HEK293 (cell line): Measurements from ENCODE around the gene ABHD8.

Source experiments
- CTCF ChIA-PET: fragments of 350-600 bp; formaldehyde crosslinking; extraction: SDS; loops from one replicate; lab custom pipeline; 2021; ENCODE audit warnings: antibody characterized with exemption; lab: Yijun Ruan, JAX
- POLR2A ChIA-PET: fragments of 300-600 bp; formaldehyde crosslinking; extraction: SDS; loops from one replicate; lab custom pipeline; 2020; ENCODE audit warnings: antibody characterized with exemption, inconsistent platforms; lab: Yijun Ruan, JAX
- H3K27ac ChIP-seq: fragments of 200-500 bp; sonication (Bioruptor generic); 2 replicates; pipeline ENCODE4 v1.5.1; 2014; ENCODE audit warnings: low read depth, low read length, control low read depth, inconsistent platforms; ENCODE audit errors: extremely low read depth
- H3K36me3 ChIP-seq, 2 experiments: fragments of 200-500 bp in 1 of 2; sonication (Bioruptor generic) in 1 of 2; 1 replicate in 1 of 2; 2 replicates in 1 of 2; pipeline ENCODE4 v1.5.1; 2014 to 2017; ENCODE audit warnings: inconsistent platforms in 2 of 2, low read length in 2 of 2; ENCODE audit not compliant: control insufficient read depth in 2 of 2, insufficient read depth in 1 of 2
- H3K4me1 ChIP-seq: fragments of 200-500 bp; sonication (Bioruptor generic); 2 replicates; pipeline ENCODE4 v1.5.1; 2014; ENCODE audit warnings: mild to moderate bottlenecking, low read length, inconsistent platforms; ENCODE audit not compliant: control insufficient read depth, insufficient read depth
- H3K4me3 ChIP-seq: 2 replicates; pipeline ENCODE4 v1.5.1; 2011; ENCODE audit warnings: low read depth, mild to moderate bottlenecking, control low read depth, low read length, moderate library complexity
- H3K9me3 ChIP-seq: fragments of 200-500 bp; sonication (Bioruptor generic); 2 replicates; pipeline ENCODE4 v1.5.1; 2014; ENCODE audit warnings: low read depth, low read length, inconsistent platforms; ENCODE audit not compliant: control insufficient read depth, insufficient read depth
- GLIS2 ChIP-seq: fragments of 450-650 bp; formaldehyde crosslinking; IDR thresholded peaks from 2 replicates; pipeline ENCODE4 v1.5.1; 2016; ENCODE audit warnings: missing biosample characterization, missing genetic modification characterization
- KLF10 ChIP-seq: fragments of 450-650 bp; IDR thresholded peaks from 2 replicates; pipeline ENCODE4 v1.5.1; 2018; ENCODE audit warnings: missing biosample characterization, mild to moderate bottlenecking, missing genetic modification characterization
- KLF8 ChIP-seq: fragments of 450-650 bp; formaldehyde crosslinking; IDR thresholded peaks from 2 replicates; pipeline ENCODE4 v1.5.1; 2016; ENCODE audit warnings: missing biosample characterization, missing genetic modification characterization
- KLF9 ChIP-seq: fragments of 450-650 bp; formaldehyde crosslinking; IDR thresholded peaks from 2 replicates; pipeline ENCODE4 v1.5.1; 2016; ENCODE audit warnings: missing biosample characterization, missing genetic modification characterization, low read depth
- OSR2 ChIP-seq: fragments of 450-650 bp; formaldehyde crosslinking; IDR thresholded peaks from 2 replicates; pipeline ENCODE4 v1.5.1; 2016; ENCODE audit warnings: missing biosample characterization, missing genetic modification characterization
- PATZ1 ChIP-seq: fragments of 450-650 bp; formaldehyde crosslinking; IDR thresholded peaks from 2 replicates; pipeline ENCODE4 v1.5.1; 2016; ENCODE audit warnings: missing biosample characterization, missing genetic modification characterization
- PRDM10 ChIP-seq: fragments of 450-650 bp; formaldehyde crosslinking; IDR thresholded peaks from 2 replicates; pipeline ENCODE4 v1.5.1; 2016; ENCODE audit warnings: missing biosample characterization, missing genetic modification characterization
- ZBTB1 ChIP-seq: fragments of 450-650 bp; formaldehyde crosslinking; IDR thresholded peaks from 2 replicates; pipeline ENCODE4 v1.5.1; 2016; ENCODE audit warnings: missing biosample characterization, missing genetic modification characterization
- ZBTB6 ChIP-seq: fragments of 450-650 bp; formaldehyde crosslinking; IDR thresholded peaks from 2 replicates; pipeline ENCODE4 v1.5.1; 2017; ENCODE audit warnings: missing biosample characterization, missing genetic modification characterization
- ZBTB8A ChIP-seq: fragments of 450-650 bp; formaldehyde crosslinking; IDR thresholded peaks from 2 replicates; pipeline ENCODE4 v1.5.1; 2016; ENCODE audit warnings: missing biosample characterization, missing genetic modification characterization
- ZNF274 ChIP-seq, 2 experiments: fragments of 200-500 bp in 1 of 2; fragments of 450-650 bp in 1 of 2; sonication (Bioruptor generic) in 1 of 2; formaldehyde crosslinking in 1 of 2; IDR thresholded peaks; 2 replicates each; pipeline versions ENCODE4 v1.5.1 to v1.6.1; 2014 to 2016; ENCODE audit warnings: borderline replicate concordance in 1 of 2, inconsistent platforms in 1 of 2, low read length in 1 of 2, missing biosample characterization in 1 of 2, missing genetic modification characterization in 1 of 2
- ZNF280C ChIP-seq: fragments of 450-650 bp; formaldehyde crosslinking; IDR thresholded peaks from 2 replicates; pipeline ENCODE4 v1.5.1; 2016; ENCODE audit warnings: missing biosample characterization, missing genetic modification characterization
- ZNF837 ChIP-seq: fragments of 450-650 bp; formaldehyde crosslinking; IDR thresholded peaks from 2 replicates; pipeline ENCODE4 v1.5.1; 2016; ENCODE audit warnings: missing biosample characterization, missing genetic modification characterization

The ABHD8 gene

GRCh38 chr19:17327654-17328516, 24.7 kb upstream of the ABHD8 start (continued):
- TF ChIP-seq PATZ1 (peak; percentile 56), KLF9 (tag by site-specific recombination) (peak; percentile 78; the same call in 1 of the 2 replicates), ZBTB6 (tag by site-specific recombination) (peak; percentile 78; the same call in 1 of the 2 replicates), KLF8 (tag by site-specific recombination) (peak; percentile 32; the same call in 1 of the 2 replicates), ZNF280C (tag by site-specific recombination) (no peak), ZBTB8A (tag by site-specific recombination) (peak; percentile 24; the same call in 1 of the 2 replicates), OSR2 (tag by site-specific recombination) (no peak), ZBTB1 (tag by site-specific recombination) (no peak), KLF10 (tag by site-specific recombination) (0 out of 2 replicates have a peak, but pooled peaks have one; percentile 14), PRDM10 (peak; percentile 73)

- no peaks in the 10 kb centered on the region for H3K4me1 ChIP-seq
- CTCF ChIA-PET = interaction anchor here (0.8 kb wide), 1 partner anchor 60 kb away, joined by 3 read pairs; no protein-coding TSS in a partner anchor
- H3K9me3 ChIP-seq = no peaks in the 10 kb centered on the region
- POLR2A ChIA-PET = interaction anchor here (2.0 to 2.6 kb wide), 2 partner anchors 9 to 18 kb away, joined by 8 to 13 read pairs; partner anchors contain the start of gene DDA1
- TF ChIP-seq ZNF837 (tag by site-specific recombination) (no peak), ZNF274 (IDR thresholded peaks at IDR 0.05; ENCODE audit: low read length) (no peak), ZNF274 (tag by site-specific recombination; IDR thresholded peaks at IDR 0.05; ENCODE audit: borderline replicate concordance) (no peak), GLIS2 (tag by site-specific recombination) (0 out of 2 replicates have a peak, but pooled peaks have one; percentile 16), ZBTB6 (tag by site-specific recombination) (0 out of 2 replicates have a peak, but pooled peaks have one; percentile 8)
- H3K36me3 ChIP-seq = peaks cover 0 to 15% of the 10 kb centered on the region in 2 experiments; a peak in 2 of 3 replicates
- no peak overlapping the region for H3K4me3 ChIP-seq
- no peak overlapping the region for H3K27ac ChIP-seq
Measured at GRCh38 chr19:17327068-17327653, 23.9 kb upstream of the ABHD8 start.
